ENCODE measurements around the gene KRTAP2-1.
"Not testable (repeated sequence)": the region's sequence is repeated elsewhere in the genome, so short reads cannot be mapped to it uniquely, and the experiment has no call there.

Gene KRTAP2-1

GRCh38 chr17:41057547-41057946, 10.4 kb upstream of the KRTAP2-1 start:
- DNase-seq: no peak

DNA sequence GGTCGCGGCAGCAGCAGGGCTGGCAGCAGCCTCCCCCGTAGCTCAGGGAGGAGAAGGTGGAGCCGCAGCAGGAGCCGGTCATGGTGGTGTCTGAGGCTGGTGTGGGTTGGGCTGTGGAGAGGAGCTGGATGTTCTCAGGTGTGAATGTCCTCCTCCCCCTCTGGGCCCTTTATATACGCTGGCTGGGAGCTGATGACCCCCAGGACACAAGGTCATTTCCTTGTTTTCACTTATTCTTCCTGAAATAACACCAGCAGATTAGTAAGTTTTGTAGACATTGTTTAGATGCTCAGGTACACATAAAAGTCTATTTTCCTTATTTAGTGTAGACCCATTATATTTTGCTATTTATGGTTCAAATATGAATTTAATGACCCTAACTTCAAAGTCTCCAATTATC, 8.0 kb upstream of the KRTAP2-1 start, which contains the start of gene KRTAP2-2:
Gene KRTAP2-2, minus strand, starts transcription at position 101 of the 400 bp plus-strand sequence. Its CDS starts 19 bp downstream, at position 82.
- not testable (repeated sequence) for DNase-seq

DNA sequence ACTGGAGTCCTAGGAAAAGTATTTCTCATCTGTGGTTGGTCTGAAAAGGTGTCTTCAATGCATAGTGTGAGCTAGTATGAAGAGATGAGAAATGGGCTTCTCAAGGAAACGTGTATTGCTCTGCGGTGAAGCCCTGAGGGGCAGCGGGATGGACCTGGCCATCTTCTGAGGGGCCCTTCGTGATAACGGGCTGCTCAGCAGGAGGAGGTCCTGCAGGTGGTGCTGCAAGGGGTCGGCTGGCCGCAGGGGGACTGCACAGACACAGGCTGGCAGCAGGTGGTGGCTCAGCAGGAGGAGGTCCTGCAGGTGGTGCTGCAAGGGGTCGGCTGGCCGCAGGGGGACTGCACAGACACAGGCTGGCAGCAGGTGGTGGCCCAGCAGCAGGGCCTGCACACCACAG, 7.4 kb upstream of the KRTAP2-1 start:
- not testable (repeated sequence) for DNase-seq

DNA sequence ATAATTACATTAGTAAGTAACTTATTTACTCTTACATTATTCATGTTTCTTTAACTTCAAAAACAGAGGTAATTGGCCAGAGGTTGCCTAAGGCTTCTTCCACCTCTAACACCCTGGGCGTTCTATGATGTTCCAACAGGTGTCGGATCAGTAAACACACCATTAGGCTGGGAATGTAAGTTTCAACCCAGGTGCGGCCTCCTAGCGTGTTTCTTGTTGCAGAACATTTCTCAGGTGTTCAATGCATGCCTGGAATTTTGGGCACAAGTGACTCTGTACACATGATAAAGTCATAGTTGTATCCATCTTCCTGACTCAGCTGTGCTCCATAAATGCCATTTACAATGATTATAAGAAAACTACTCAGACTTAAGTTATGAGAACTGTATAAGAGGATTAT, 6.9 kb upstream of the KRTAP2-1 start:
- DNase-seq: no peak

DNA sequence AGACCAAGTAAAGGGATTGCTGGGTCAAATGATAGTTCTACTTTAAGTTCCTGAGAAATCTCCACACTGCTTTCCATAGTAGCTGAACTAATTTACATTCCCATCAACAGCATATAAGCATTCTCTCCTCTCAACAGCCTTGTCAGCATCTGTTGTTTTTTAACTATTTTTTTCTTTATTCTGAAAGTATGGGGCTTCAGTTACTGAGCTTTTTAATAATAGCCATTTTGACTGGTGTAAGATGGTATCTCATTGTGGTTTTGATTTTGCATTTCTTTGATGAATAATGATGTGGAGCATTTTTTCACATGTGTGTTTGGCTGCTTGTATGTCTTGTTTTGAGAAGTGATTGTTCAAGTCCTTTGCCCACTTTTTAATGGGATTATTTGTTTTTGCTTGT, 5.5 kb upstream of the KRTAP2-1 start:
- no peak for DNase-seq

DNA sequence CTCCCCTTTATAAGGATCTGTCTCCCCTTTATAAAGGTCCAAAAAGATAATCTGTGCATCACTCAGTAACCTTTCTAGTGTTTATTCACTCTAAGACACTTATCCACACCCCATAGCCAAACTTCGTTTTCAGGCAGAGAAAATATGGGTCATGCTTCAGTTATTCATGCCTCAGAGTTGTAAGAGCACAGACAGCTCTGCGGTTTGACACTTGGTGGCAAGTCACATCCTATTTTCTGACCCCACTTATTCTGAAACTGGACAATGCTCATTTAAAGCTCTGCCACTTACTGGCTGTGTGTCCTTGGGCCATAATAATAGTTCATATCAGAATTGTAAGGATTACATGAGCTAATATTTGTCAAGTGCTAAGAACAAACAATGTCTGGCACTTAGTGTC, 2.0 kb upstream of the KRTAP2-1 start:
- no peak for DNase-seq

DNA sequence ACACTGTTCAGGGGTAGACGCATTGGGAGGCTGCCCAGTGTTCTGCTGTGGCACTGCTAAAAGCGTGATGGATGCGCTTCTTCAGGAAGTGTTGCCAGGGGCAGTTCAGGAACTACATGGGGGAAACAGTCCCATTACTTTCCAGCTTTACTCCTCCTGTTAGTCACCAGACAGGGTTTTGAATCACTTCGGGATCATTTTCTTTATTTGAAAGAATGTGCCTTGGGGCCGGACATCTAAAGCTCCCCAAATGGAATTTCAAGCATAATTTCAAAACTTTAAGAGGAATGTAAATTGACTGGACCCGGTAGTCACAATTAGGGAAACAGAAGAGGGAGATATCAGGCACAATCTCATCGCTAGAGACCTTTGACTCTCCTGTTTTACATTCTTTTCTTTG, 1.3 kb upstream of the KRTAP2-1 start:
- DNase-seq: no peak

GRCh38 chr17:41042953-41043352, 4.2 kb downstream of the KRTAP2-1 start:
- DNase-seq: no peak

GRCh38 chr17:41040783-41041571, 6.1 kb downstream of the KRTAP2-1 start, which contains the start of gene KRTAP1-1:
KRTAP1-1 (minus strand) TSS chr17:41041450; CDS start chr17:41041397, 53 bp downstream.
- not testable (repeated sequence) for DNase-seq

GRCh38 chr17:41037853-41038350, 9.2 kb downstream of the KRTAP2-1 start:
- DNase-seq: no peak

- not testable (repeated sequence) for DNase-seq
Observed at GRCh38 chr17:41034346-41034935, 12.7 kb downstream of the KRTAP2-1 start, which contains the start of gene KRTAP1-3. KRTAP1-3 (minus strand) TSS chr17:41034874; CDS start chr17:41034821, 53 bp downstream.

- no peak for DNase-seq
Observed at GRCh38 chr17:41029633-41030245, 17.4 kb downstream of the KRTAP2-1 start, which contains the start of gene KRTAP1-4. KRTAP1-4 (minus strand) TSS chr17:41030195; CDS start chr17:41030078, 117 bp downstream.

DNA sequence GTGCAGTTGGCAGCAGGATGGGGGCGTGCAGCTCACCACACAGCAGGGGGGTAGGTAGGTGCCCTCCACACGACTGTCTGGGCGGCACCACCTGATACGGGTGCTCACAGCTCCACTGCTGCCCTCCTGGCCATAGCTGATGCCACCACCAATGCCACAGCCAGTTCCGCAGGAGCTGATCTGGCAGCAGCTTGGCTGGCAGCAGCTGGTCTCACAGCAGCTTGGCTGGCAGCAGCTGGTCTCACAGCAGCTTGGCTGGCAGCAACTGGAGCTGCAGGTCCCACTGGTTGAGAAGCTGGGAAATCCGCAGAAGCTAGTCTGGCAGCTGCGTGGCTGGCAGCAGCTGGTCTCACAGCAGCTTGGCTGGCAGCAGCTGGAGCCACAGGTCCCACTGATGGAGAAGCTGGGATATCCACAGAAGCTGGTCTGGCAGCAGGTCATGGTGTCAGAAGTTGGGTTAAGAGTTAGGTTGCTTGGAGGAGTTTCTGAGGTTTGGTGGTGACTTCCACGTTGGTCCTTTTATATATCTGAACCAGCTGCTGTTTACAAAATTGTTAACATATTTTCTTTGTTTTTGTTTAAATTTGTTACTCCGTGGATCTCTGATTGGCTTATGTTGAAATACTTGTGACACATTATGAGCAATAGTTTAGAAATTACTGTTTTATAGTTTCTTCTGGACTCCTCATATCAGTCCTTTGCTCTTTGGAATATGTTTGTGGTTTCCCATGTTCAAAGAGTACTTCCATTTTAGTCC, 20.2 kb downstream of the KRTAP2-1 start, which contains the start of gene KRTAP1-5:
Gene KRTAP1-5, minus strand, starts transcription at position 494 of the 757 bp plus-strand sequence. Its CDS starts 53 bp downstream, at position 441.
- no peak for DNase-seq

DNA sequence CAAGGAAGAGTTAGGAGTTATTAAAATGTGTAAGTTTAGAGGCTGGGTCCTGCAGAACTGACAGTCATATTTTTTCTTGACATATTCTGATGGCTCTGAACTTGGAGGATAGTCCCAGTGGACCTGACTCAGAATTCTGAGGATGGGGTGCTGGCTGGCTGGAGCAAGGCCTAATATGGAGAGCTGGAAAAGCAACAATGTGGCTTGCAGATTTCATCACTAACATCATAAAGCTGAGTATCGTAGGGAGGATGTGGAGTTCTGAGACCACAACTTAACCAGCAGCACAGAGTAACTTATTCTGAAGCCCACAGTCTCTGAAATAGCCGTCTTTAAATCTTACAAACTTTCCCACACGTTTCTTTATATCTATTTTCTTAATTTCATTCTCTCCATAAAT, 22.4 kb downstream of the KRTAP2-1 start:
- DNase-seq: no peak

DNA sequence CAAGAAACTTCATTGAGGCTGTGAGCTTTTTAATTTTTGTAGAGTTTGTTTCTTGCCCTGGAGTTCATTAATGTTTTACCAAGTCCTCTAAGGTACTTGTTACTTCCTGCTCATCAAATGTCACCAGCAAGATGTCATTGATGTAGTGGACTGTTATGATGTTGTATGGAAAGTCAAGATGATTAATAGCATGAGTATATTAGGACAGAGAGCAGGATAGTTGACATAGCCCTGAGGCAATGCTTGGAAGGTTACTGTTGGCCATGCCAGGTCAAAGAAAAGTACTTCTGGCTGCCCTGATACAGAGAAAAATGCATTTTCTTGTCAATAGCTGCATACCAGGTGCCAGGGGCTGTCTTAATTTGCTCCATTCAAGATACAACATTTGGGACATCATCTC, 26.8 kb downstream of the KRTAP2-1 start:
- DNase-seq: no peak

- no peak for DNase-seq
Observed at GRCh38 chr17:41019415-41019814, 27.7 kb downstream of the KRTAP2-1 start.

DNA sequence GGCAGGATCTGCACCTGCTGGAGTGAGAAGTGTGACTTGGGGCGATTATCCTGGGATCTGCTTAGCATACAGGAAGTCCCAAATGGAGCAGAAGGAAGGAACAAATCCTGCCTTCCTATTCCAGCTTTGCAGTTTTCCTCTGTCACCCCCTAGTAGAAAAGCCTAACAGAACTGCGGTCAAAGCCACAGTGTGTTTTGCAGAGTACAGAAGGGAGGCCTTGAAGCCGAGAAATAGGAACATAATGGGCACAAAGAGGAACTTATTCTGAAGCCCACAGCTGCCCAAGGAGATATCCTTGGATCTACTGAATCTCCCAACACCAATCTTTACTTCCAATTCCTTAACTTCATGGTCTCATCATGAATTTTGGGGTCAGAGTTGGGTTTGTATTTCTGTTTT, 28.6 kb downstream of the KRTAP2-1 start:
- DNase-seq: no peak

- no peak for DNase-seq
Observed at GRCh38 chr17:41016578-41017215, 30.4 kb downstream of the KRTAP2-1 start.

DNA sequence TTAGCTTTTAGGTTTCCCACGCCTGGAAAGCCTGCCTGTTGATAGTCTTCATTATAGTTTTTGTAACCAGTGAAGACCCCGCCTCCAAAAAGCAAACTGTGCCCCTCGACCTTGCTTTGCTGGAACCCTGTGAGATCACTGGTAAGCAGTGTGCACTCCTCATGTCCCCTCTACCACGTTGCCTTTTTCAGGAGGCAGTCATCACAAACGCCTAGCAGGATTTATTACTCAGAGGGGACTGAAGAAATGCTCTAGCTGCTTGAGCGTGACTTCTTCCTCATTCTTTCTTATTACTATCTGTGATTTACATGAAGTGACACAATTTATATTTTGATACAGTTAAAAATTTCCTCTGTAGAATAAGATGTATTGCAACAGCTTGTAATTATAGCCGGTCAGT, 31.7 kb downstream of the KRTAP2-1 start:
- DNase-seq: no peak

GRCh38 chr17:41013606-41014005, 33.5 kb downstream of the KRTAP2-1 start:
- no peak for DNase-seq

DNA sequence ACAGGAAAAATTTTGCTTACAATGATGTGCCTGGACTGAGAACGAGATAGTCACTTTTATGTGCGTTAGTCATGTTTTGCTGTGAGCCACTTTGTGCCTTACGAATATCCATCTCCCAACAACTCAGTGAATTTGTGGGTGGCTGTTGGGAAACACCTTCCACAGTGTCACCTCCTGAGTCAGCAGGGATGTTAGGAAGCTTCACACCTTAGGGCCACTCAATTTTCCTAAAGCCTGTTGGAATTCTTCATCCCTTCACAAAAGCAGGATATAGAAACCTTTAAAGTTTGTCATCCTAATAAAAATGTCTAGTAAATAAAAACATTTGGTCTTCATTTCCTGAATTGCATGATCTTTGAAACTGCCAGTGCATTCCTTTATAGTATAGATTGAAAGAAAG, 33.9 kb downstream of the KRTAP2-1 start:
- no peak for DNase-seq

Data from activated gamma-delta T cell (primary cell).